Cardiac muscle cell (in vitro differentiated cells and primary cell): Measurements from ENCODE around the gene EARS2. TPM values are rescaled to one million over a fixed set of nuclear protein-coding genes. Genes with fewer than 3 reads are reported as not detected.
"Not testable (repeated sequence)": the region's sequence is repeated elsewhere in the genome, so short reads cannot be mapped to it uniquely, and the experiment has no call there.

Source experiments
- DNase-seq, 2 donors: peaks; one replicate each; pipeline versions ENCODE4 v3.0.0 to v3.0.0-alpha.2; 2010 to 2017; ENCODE audit warnings: low read depth in 1 of 2, low spot score in 1 of 2
- H3K27ac ChIP-seq: fragments of 200-600 bp; sonication (generic); 2 replicates; pipeline ENCODE4 v1.5.1; 2016
- H3K27me3 ChIP-seq: fragments of 200-600 bp; sonication (generic); 2 replicates; pipeline ENCODE4 v1.6.0; 2016; ENCODE audit warnings: control low read depth
- H3K36me3 ChIP-seq: fragments of 200-600 bp; sonication (generic); 2 replicates; pipeline ENCODE4 v1.5.1; 2016; ENCODE audit warnings: control low read depth
- H3K4me1 ChIP-seq: fragments of 200-600 bp; sonication (generic); 2 replicates; pipeline ENCODE4 v1.8.1; 2017; ENCODE audit warnings: low read depth, mild to moderate bottlenecking, mixed run types
- H3K4me3 ChIP-seq: fragments of 200-600 bp; sonication (generic); 2 replicates; pipeline ENCODE4 v1.5.1; 2016; ENCODE audit warnings: mild to moderate bottlenecking
- H3K9me3 ChIP-seq: fragments of 200-600 bp; sonication (generic); 2 replicates; pipeline ENCODE4 v1.5.1; 2017; ENCODE audit warnings: low read depth, mild to moderate bottlenecking, control low read depth
- polyA plus RNA-seq: library from polyadenylated mRNA; unstranded; fragments of >200 nt; fragmentation: Nextera tagmentation; extraction: Ambion mirVana; gene quantifications from 2 replicates; pipeline ENCODE4 v1.2.1, GENCODE V29; 2016
- total RNA-seq: library from RNA; depleted of rRNA; stranded (reverse); fragments of >200 nt; gene quantifications from 2 replicates; pipeline ENCODE4 v1.2.3, GENCODE V29; 2016
- TF ChIP-seq, protein P1 (sequence below): IDR thresholded peaks from 2 replicates; pipeline ENCODE4 v1.5.1; 2012; ENCODE audit warnings: low read depth, mild to moderate bottlenecking, low read length

The EARS2 gene
- total and polyA plus RNA-seq, 2 experiments from 2014 or later: 23.3 to 57.2 TPM

DNA sequence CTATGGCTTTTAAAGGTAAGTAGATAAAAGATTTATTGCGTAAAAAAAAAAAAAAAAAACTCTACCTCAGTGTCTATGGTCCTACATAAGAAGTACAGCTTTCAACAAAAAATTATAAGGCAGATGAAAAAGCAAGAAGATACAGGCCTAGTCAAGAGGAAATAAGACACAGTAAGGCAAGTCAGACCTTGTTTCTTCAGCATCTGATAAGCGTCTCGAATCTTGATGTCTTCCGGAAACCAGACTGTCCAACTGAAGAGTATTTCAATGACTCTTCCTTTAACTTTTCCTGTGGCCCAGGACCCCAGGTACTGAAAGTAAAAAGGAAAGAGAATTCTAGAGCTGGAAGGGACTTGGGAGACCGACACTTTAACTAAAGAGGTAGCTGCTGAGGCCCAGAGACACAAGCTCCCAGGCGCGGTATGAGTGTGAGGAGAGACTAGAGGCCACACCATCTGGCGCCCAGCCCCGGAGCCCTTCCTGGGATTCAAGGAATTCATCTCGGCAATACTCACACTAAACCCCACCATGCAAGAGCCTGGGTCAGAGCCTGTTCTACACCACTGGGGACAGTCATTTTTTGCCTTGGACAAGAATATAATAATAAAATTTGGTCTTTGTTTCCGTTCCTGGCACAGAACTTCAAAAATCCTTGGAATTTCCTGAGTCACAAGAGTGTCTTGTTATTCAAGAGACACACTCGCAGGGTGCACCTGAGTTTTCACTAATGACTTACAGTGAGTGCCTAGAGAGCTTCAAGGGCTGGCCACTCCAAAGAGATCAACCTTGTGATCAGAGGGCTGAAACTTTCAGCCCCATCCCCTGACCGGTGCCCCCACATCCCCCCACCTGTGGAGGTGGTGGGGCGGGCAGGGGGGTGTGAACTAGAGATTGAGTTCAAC lies 65.4 kb downstream of the EARS2 start:
- H3K4me1 ChIP-seq: no peaks in the 10 kb centered on the region
- H3K27me3 ChIP-seq: no peaks in the 10 kb centered on the region
- peaks cover 72% of the 10 kb centered on the region for H3K36me3 ChIP-seq
- no peaks in the 10 kb centered on the region for H3K9me3 ChIP-seq
- TF ChIP-seq, protein P1, sequence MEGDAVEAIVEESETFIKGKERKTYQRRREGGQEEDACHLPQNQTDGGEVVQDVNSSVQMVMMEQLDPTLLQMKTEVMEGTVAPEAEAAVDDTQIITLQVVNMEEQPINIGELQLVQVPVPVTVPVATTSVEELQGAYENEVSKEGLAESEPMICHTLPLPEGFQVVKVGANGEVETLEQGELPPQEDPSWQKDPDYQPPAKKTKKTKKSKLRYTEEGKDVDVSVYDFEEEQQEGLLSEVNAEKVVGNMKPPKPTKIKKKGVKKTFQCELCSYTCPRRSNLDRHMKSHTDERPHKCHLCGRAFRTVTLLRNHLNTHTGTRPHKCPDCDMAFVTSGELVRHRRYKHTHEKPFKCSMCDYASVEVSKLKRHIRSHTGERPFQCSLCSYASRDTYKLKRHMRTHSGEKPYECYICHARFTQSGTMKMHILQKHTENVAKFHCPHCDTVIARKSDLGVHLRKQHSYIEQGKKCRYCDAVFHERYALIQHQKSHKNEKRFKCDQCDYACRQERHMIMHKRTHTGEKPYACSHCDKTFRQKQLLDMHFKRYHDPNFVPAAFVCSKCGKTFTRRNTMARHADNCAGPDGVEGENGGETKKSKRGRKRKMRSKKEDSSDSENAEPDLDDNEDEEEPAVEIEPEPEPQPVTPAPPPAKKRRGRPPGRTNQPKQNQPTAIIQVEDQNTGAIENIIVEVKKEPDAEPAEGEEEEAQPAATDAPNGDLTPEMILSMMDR: no peak
- no peak overlapping the region for H3K4me3 ChIP-seq
- peak in 1 of 2 donors; percentile 18 for DNase-seq
- H3K27ac ChIP-seq: no peak overlapping the region

DNA sequence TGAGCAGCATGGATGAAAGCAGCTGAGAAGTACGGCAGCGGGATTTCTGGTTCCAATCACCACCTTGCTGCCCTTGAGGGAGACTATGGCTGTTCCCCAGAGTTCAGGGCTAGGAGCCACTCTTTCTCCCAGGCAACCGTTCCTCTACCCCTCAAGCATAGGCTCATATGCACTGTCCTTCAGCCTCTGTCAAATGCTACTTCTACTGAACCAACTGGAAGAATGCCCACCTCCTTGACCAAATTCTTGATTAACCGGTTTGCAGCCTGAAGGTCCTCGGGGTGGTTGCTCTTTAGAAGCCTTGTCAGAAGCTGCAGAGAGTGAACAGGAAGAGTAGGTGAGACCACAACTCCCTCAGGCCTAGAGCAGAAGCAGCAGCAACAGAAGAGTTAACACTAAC lies 70.7 kb downstream of the EARS2 start:
- H3K9me3 ChIP-seq: no peaks in the 10 kb centered on the region
- no peaks in the 10 kb centered on the region for H3K27me3 ChIP-seq
- no peak overlapping the region for H3K4me3 ChIP-seq
- no peaks in the 10 kb centered on the region for H3K4me1 ChIP-seq
- DNase-seq: no peak
- H3K36me3 ChIP-seq: peaks cover 80% of the 10 kb centered on the region
- TF ChIP-seq, protein P1: no peak
- H3K27ac ChIP-seq: no peak overlapping the region

- peaks cover 86% of the 10 kb centered on the region for H3K36me3 ChIP-seq
Observed at GRCh38 chr16:23485841-23486240, 71.3 kb downstream of the EARS2 start.

DNA sequence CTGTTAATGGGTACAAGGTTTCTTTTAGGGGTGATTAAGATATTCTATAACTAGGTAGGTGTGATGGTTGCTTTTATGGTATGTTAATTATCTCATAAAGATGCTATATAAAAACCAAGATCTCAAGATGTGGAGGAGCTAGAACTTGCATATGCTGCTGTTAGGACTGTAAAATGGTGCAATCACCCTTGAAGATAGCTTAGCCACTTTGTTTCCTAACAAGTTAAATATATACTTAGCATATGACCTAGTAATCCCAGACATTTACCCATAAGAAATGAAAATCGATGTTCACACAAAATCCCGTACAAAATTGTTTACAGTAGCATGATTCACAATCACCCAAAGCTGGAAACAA lies 71.9 kb downstream of the EARS2 start:
- Histone ChIP-seq H3K36me3 (peaks cover 87% of the 10 kb centered on the region), H3K4me3 (no peak overlapping the region), H3K9me3 (no peaks in the 10 kb centered on the region), H3K27me3 (no peaks in the 10 kb centered on the region), H3K27ac (no peak overlapping the region), H3K4me1 (no peaks in the 10 kb centered on the region)
- no peak for DNase-seq
- TF ChIP-seq, protein P1: no peak

More at GRCh38 chr16:23485841-23486240, 71.3 kb downstream of the EARS2 start:
- Histone ChIP-seq H3K4me3 (no peak overlapping the region), H3K9me3 (no peaks in the 10 kb centered on the region), H3K27ac (no peak overlapping the region), H3K27me3 (no peaks in the 10 kb centered on the region), H3K4me1 (no peaks in the 10 kb centered on the region)
- TF ChIP-seq, protein P1: no peak
- no peak for DNase-seq

- H3K36me3 ChIP-seq: peaks cover 87% of the 10 kb centered on the region
- no peaks in the 10 kb centered on the region for H3K4me1 ChIP-seq
- H3K27ac ChIP-seq: no peak overlapping the region
- no peaks in the 10 kb centered on the region for H3K9me3 ChIP-seq
- TF ChIP-seq, protein P1: no peak
- H3K4me3 ChIP-seq: no peak overlapping the region
- no peak for DNase-seq
- H3K27me3 ChIP-seq: no peaks in the 10 kb centered on the region
Observed at GRCh38 chr16:23484510-23485256, 72.5 kb downstream of the EARS2 start.

DNA sequence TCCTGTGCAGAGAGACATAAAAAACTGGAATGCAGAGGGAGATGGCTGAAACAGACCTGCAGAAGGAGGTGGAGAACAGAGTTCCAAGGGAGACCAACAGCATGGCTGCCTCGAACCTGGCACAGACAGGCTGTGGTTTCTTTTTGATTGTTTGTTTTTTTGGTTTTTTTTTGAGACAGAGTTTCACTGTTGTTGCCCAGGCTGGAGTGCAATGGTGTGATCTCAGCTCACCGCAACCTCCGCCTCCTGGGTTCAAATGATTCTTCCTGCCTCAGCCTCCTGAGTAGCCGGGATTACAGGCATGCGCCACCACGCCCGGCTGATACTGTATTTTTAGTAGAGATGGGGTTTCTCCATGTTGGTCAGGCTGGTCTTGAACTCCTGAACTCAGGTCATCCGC lies 73.7 kb downstream of the EARS2 start:
- not testable (repeated sequence) for H3K27ac ChIP-seq, H3K4me3 ChIP-seq, H3K4me1 ChIP-seq, DNase-seq, H3K27me3 ChIP-seq, H3K9me3 ChIP-seq
- H3K36me3 ChIP-seq: peaks cover 90% of the 10 kb centered on the region
